Measurements from ENCODE around the gene SELE.

DNA sequence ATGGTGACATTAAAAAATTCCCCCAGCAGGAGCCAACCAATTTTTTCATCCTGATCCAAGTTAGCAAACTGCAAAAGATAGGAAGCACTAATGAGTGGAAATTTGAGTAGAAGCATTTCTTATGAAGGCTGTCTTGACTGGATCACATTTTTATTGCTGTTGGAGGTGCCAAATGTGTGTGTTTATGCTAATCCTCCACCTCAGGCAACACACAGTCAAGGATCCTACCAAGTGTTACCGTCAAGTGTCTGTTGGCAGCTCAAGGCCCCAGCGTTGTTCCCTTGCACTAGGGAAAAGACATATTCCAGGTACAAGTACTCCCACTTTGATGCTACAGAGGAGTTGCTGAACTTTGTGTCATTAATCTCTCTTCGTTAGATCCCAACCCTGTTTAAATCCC lies 42.6 kb upstream of the SELE start:
- TF ChIP-seq, protein P1, sequence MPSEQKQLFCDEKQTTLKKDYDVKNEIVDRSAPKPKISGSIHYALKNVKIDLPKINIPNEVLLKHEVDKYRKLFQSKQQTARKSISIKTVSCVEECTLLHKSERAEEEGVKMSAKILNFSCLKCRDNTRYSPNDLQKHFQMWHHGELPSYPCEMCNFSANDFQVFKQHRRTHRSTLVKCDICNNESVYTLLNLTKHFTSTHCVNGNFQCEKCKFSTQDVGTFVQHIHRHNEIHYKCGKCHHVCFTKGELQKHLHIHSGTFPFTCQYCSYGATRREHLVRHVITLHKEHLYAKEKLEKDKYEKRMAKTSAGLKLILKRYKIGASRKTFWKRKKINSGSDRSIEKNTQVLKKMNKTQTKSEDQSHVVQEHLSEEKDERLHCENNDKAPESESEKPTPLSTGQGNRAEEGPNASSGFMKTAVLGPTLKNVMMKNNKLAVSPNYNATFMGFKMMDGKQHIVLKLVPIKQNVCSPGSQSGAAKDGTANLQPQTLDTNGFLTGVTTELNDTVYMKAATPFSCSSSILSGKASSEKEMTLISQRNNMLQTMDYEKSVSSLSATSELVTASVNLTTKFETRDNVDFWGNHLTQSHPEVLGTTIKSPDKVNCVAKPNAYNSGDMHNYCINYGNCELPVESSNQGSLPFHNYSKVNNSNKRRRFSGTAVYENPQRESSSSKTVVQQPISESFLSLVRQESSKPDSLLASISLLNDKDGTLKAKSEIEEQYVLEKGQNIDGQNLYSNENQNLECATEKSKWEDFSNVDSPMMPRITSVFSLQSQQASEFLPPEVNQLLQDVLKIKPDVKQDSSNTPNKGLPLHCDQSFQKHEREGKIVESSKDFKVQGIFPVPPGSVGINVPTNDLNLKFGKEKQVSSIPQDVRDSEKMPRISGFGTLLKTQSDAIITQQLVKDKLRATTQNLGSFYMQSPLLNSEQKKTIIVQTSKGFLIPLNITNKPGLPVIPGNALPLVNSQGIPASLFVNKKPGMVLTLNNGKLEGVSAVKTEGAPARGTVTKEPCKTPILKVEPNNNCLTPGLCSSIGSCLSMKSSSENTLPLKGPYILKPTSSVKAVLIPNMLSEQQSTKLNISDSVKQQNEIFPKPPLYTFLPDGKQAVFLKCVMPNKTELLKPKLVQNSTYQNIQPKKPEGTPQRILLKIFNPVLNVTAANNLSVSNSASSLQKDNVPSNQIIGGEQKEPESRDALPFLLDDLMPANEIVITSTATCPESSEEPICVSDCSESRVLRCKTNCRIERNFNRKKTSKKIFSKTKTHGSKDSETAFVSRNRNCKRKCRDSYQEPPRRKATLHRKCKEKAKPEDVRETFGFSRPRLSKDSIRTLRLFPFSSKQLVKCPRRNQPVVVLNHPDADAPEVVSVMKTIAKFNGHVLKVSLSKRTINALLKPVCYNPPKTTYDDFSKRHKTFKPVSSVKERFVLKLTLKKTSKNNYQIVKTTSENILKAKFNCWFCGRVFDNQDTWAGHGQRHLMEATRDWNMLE (tag by site-specific recombination; conservative IDR thresholded peaks at IDR 0.05; ENCODE audit: low read depth), result no peak
- TF ChIP-seq SP2 (tag by site-specific recombination; IDR thresholded peaks at IDR 0.05) (no peak), ZNF10 (tag by site-specific recombination; IDR thresholded peaks at IDR 0.05) (no peak), KLF7 (tag by site-specific recombination; IDR thresholded peaks at IDR 0.05; ENCODE audit: borderline replicate concordance) (no peak), ZNF133 (tag by site-specific recombination; IDR thresholded peaks at IDR 0.05) (no peak)
- TF ChIP-seq, protein P2, sequence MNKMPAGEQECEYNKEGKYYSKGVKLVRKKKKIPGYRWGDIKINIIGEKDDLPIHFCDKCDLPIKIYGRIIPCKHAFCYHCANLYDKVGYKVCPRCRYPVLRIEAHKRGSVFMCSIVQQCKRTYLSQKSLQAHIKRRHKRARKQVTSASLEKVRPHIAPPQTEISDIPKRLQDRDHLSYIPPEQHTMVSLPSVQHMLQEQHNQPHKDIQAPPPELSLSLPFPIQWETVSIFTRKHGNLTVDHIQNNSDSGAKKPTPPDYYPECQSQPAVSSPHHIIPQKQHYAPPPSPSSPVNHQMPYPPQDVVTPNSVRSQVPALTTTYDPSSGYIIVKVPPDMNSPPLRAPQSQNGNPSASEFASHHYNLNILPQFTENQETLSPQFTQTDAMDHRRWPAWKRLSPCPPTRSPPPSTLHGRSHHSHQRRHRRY (tag by site-specific recombination; IDR thresholded peaks at IDR 0.05), result no peak
- TF ChIP-seq, protein P3, sequence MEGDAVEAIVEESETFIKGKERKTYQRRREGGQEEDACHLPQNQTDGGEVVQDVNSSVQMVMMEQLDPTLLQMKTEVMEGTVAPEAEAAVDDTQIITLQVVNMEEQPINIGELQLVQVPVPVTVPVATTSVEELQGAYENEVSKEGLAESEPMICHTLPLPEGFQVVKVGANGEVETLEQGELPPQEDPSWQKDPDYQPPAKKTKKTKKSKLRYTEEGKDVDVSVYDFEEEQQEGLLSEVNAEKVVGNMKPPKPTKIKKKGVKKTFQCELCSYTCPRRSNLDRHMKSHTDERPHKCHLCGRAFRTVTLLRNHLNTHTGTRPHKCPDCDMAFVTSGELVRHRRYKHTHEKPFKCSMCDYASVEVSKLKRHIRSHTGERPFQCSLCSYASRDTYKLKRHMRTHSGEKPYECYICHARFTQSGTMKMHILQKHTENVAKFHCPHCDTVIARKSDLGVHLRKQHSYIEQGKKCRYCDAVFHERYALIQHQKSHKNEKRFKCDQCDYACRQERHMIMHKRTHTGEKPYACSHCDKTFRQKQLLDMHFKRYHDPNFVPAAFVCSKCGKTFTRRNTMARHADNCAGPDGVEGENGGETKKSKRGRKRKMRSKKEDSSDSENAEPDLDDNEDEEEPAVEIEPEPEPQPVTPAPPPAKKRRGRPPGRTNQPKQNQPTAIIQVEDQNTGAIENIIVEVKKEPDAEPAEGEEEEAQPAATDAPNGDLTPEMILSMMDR (tag by site-specific recombination; IDR thresholded peaks at IDR 0.05), result no peak
- TF ChIP-seq, protein P4, sequence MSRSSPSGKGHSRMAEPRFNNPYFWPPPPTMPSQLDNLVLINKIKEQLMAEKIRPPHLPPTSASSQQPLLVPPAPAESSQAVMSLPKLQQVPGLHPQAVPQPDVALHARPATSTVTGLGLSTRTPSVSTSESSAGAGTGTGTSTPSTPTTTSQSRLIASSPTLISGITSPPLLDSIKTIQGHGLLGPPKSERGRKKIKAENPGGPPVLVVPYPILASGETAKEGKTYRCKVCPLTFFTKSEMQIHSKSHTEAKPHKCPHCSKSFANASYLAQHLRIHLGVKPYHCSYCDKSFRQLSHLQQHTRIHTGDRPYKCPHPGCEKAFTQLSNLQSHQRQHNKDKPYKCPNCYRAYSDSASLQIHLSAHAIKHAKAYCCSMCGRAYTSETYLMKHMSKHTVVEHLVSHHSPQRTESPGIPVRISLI (tag by site-specific recombination; IDR thresholded peaks at IDR 0.05), result no peak
- TF ChIP-seq, protein P5, sequence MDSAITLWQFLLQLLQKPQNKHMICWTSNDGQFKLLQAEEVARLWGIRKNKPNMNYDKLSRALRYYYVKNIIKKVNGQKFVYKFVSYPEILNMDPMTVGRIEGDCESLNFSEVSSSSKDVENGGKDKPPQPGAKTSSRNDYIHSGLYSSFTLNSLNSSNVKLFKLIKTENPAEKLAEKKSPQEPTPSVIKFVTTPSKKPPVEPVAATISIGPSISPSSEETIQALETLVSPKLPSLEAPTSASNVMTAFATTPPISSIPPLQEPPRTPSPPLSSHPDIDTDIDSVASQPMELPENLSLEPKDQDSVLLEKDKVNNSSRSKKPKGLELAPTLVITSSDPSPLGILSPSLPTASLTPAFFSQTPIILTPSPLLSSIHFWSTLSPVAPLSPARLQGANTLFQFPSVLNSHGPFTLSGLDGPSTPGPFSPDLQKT (IDR thresholded peaks at IDR 0.05; ENCODE audit: borderline replicate concordance, low read depth, low read length), result no peak
- TF ChIP-seq, protein P6, sequence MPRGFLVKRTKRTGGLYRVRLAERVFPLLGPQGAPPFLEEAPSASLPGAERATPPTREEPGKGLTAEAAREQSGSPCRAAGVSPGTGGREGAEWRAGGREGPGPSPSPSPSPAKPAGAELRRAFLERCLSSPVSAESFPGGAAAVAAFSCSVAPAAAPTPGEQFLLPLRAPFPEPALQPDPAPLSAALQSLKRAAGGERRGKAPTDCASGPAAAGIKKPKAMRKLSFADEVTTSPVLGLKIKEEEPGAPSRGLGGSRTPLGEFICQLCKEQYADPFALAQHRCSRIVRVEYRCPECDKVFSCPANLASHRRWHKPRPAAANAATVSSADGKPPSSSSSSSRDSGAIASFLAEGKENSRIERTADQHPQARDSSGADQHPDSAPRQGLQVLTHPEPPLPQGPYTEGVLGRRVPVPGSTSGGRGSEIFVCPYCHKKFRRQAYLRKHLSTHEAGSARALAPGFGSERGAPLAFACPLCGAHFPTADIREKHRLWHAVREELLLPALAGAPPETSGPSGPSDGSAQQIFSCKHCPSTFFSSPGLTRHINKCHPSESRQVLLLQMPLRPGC (tag by site-specific recombination; IDR thresholded peaks at IDR 0.05), result no peak
- TF ChIP-seq, protein P7, sequence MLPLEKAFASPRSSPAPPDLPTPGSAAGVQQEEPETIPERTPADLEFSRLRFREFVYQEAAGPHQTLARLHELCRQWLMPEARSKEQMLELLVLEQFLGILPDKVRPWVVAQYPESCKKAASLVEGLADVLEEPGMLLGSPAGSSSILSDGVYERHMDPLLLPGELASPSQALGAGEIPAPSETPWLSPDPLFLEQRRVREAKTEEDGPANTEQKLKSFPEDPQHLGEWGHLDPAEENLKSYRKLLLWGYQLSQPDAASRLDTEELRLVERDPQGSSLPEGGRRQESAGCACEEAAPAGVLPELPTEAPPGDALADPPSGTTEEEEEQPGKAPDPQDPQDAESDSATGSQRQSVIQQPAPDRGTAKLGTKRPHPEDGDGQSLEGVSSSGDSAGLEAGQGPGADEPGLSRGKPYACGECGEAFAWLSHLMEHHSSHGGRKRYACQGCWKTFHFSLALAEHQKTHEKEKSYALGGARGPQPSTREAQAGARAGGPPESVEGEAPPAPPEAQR (tag by site-specific recombination; IDR thresholded peaks at IDR 0.05), result no peak
